ENCODE data around the gene SYK.

Gene SYK

DNA sequence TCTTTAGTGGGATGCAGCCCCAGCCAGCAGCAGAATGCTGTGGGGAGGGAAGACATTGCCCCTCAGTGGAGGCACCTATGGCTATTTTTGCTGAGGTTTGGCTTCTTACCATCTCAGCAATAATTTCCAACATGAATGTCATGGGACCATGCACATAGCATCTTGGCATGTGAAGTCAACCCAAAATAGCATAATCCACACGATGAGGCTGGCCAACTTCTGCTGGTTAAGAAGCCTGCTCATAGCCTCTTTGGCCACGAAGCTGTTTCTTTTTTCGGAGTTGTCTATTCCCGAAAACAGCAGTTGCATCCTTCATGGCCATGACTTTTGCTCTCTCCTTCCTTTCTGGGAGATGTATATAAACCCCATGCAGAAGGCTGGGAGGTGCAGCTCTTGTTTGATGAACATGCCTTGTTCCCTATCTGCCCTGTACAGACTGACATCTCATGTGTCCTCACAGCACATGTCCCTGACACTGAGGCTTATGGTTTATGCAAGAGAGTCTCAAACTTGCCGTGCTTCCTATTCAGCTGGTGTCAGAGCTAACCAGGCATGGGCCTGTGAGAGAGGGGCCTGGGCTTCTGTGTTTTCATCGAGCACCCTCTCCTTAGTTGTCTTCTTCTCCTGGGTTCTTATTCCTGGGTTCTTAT lies 45.3 kb downstream of the SYK start:
- in situ Hi-C loops (cut with HindIII; ENCODE audit: low sequenced_read_pairs): no loop called here

DNA sequence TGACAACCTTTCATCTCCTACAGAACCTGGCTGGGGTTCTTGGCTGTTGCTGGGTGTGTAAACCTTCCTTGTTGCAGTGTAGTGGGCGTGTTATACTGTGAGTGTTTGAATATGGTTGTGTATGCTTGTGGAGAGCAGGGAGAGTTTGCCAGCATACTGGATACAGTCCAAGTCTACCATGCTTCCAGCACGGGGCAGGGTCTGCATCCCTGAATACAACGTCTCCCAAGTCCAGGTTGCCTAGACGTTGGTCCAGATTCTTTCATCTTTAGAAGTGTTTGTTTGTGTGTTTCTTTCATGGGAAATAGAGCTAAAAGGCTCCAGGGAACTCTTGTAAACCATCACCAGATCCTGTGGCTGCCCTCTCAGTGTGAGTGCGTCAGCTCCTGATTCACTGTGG lies 46.4 kb downstream of the SYK start:
- in situ Hi-C loops (cut with HindIII; ENCODE audit: low sequenced_read_pairs): no loop called here

DNA sequence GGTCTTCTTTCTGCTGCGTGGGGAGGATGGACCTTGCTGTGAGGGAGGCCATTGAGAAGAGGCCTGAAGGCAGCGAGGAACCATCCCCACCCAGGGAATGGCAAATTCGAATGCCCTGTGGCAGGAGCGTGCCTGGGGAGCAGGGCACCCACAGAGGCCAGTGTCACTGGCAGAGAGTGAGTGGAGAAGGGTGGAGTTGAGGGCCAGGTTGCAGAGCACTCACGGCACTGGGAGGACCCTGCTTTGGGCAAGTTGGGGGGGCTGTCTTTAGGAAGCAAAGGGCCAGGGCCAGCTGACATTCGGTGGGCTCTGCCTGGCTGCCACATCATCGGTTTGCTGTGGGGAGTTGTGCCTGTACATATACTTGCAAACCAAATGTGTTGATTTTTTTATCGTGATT lies 47.2 kb downstream of the SYK start:
- in situ Hi-C loops (cut with HindIII; ENCODE audit: low sequenced_read_pairs): no loop called here

DNA sequence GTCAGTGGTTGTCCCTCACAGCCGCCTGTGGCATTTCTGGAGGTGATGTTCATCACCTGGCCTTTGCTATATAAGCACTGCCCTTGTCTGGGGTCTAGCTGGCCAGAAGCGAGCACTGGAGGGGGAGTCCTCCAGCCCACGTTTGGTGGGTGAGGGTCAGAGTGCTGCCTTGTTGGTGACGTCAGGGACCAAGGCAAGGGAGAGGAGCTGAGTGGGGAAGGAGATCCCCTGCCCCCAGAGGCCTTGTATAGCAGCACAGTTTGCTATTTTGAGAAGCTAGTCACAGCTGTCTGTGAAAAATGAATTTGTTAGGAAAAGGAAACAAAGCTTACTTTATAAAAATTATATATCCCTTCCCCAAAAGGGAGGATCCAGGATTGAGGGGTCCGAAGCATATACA lies 49.8 kb downstream of the SYK start:
- in situ Hi-C loops (cut with HindIII; ENCODE audit: low sequenced_read_pairs): no loop called here

DNA sequence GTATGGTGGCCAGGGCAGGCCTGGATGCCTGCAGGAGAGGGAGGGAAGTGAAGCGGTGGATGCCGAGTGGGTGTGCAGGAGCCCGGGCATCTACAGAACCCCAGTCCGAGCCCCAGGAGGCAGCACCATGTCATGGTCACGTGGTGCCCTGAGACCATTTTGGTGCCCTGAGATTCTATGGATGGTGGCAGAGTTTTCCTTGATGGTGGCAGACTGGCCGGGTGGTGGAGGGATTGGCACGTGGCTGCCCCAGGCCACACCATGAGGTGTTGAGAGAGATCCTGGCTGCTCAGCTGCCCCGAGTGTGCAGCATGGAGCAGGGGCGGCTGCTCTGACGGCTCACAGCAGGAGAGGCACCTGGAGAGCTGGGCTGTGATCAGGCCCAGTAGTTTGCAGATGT lies 52.3 kb downstream of the SYK start:
- in situ Hi-C loops (cut with HindIII; ENCODE audit: low sequenced_read_pairs): no loop called here

DNA sequence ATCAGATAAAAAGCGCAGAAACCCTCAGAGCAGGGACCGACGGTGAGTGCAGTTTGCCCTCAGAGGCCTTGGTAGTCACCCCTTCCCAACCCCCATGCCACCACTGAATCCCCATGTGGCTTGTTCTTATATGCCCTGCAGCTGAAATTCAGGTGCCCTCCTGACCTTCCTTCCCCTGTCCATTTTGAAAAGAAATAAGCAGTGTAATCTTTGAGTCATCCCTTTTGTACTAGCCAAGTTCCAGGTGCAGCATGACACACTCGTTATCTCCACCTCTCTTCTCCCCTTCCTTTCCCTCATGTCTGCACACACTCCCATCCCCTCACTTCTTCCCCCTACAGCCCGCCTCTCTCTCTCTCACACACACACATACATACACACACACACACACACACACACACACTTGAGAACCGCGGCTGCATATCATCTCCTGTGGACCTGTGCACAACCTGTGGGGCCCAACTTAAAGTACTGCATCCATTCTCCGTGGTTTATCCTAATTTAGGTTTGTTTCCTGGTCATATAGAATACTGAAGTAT lies 53.1 kb downstream of the SYK start:
- in situ Hi-C loops (cut with HindIII; ENCODE audit: low sequenced_read_pairs): no loop called here

DNA sequence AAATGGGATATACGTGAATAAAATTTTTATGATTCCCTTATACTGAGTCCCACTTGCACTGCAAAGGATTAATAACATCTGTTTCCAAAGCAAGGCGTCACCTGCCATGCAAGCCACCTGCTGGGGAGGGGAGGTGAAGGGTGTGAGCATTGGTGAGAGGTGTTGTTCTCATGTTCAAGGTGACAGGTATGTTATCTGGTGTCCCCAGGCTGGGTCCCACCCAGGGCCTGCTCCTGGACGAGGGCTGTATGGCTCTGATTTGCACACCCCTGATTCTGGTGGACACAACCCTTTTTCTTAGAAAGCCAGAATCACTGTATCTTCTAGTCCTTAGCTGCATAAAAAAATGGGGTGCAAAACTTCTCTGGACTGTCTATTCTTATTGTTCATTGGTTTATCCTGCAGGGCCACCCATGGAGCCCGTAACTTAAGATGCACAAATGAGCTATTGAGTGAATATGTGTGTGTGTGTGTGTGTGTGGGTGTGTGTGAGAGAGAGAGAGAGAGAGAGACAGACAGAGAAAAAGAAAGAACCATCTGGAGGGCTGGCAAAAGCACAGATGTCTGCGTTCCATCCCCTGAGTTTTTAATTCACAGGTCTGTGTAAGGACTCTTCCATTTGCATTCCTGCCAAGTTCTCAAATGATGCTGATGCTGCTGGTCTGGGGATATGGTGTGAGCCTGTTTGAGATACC lies 53.7 kb downstream of the SYK start:
- in situ Hi-C loops (cut with HindIII; ENCODE audit: low sequenced_read_pairs): no loop called here

DNA sequence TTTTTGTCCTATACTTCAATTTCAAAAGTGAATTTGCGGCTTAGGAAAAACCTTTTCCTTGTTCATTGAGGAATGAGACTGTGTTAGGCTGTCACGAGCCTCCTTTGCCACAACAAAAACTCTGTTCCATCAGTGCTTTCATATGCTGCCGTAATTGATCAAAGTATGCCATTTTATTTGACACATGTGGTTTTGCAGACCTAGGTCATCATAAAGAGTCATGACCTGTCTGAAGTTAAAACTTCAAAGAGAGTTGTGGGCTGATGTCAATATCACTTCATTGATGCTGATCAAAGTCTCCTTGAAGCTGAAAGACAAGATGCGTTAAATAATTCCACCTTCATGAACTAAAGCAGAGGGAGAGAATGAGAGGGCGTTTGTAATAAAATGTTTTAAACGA lies 55.5 kb downstream of the SYK start:
- in situ Hi-C loops (cut with HindIII; ENCODE audit: low sequenced_read_pairs): no loop called here

DNA sequence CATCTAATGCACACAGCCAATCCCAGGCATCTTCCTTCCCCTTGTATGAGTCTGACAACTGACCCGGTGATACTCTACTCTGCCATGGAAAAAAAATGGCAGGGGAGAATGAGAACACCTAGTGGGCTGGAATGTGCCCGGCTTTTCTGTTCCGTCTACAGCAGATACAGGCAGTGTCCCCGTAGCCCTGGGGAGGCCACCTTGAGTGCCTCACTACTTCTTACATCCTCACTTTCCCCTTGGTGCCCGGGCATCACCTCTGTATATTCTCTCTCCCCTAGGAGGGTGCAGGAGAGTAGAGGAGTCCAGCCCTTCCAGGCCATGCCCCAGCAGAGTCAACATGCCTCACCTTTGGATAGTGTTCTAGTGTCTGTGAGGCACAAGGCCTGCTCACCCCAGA lies 56.2 kb downstream of the SYK start:
- in situ Hi-C loops (cut with HindIII; ENCODE audit: low sequenced_read_pairs): no loop called here

DNA sequence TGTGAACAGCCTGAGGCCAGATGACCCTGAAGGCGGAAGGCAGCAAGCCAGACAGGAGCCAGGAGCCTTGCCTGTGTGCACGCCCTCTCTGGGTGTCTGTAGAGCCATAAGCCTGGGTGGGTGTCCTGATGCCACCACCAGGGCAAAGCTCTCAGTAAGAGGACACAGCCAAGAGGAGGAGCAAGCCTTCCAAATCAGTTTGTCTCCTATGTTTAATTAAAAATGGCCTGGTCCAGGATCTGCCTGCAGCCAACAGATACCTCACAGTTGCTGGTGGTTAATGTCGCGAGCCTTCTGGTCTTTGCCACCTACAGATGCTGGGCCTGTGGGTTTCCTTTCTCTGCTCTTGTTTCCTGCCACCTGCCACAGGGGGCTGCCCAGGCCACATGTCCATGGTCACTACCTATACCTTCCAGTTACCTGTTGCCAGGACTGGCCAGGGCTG lies 56.9 kb downstream of the SYK start:
- in situ Hi-C loops (cut with HindIII; ENCODE audit: low sequenced_read_pairs): no loop called here

DNA sequence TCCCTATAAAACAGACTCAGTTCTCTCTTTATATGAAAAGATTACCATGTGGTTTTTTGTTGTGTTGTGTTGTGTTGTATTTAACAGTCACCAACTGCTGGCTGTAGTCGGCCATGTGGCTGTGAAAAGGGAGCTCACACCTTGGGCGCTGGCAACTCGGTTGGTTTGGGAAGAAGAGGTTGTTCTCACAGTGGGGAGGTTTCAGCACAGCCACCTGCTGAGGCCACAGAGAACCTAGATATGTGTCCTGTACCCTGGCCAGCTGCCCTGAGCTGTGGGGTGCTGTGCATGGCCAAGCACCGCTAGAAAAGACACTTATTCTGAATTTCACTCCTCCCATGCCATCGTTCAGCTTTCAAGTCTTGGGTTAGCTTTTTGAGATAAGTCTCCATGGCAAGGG lies 58.8 kb downstream of the SYK start:
- in situ Hi-C loops (cut with HindIII; ENCODE audit: low sequenced_read_pairs): no loop called here

DNA sequence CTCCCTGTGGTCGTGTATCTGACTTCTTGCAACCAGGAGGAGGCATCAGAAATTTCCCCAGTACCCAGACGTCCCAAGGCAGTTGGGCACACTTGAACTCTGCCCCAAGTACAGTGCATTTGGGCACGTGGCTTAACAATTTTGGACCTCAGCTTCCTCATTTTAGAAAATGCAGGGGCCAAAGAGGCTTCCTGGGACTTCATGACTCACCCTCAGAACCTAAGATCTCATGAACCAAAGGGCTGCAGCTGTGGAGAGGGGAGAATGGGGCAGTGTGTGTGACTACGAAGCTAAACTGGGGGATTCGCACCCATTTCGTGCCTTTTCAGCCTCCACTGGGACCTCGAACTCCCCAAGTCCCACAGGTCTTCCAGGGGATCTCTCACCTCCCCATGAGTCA lies 59.2 kb downstream of the SYK start:
- in situ Hi-C loops (cut with HindIII; ENCODE audit: low sequenced_read_pairs): no loop called here

DNA sequence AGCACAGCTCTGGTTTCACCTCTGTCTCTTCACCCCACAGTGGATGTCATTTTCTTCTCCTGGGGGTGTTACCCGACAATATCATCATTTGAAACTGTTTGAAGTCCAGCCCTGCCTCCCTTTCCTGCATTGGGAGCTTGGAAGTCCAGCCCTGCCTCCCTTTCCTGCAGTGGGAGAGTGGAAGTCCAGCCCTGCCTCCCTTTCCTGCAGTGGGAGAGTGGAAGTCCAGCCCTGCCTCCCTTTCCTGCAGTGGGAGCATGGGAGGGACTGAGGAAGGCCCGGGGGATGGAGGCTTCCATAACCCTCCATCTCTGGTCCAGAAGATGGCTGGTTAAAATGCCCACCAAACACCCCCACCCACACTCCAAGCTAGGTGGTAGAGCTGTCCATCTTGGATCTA lies 59.8 kb downstream of the SYK start:
- in situ Hi-C loops (cut with HindIII; ENCODE audit: low sequenced_read_pairs): no loop called here

DNA sequence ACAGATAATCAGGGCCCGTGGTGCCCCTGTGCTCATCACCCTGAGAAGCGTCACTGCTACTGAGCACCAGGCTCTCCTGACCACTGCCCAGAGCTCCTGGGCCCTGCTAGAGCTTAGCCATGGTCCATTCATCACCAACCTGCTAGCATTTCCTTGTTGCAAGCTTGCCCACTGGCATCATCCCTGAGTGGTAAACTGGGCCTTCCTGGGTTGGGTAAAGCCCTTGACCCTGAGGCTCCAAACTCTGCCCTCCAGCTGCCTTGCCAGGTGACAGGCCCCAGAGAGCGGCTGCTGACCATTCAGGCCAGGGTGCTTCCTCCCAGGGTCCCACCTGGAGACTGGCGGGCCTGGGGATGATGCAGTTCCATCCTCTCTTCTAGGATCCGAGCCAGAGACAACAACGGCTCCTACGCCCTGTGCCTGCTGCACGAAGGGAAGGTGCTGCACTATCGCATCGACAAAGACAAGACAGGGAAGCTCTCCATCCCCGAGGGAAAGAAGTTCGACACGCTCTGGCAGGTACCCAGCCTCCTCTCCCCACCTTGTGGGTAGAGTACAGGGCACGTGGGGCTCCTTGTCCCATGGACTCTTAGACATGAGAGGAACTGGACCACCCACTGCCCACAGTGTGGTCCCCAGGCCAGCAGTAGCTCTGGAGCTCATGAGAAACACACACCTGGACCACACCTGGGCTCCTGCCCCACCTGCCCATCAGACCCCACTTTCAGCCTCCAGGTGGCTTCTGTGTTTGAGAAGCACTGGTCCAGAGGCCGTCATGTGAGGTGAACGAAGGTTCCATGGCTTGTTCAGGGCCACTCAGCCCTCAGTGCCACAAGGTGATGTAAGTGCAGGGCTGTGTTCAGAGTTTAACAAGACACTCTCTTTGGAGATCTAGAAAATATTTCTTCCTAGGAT lies 60.5 kb downstream of the SYK start:
- in situ Hi-C loops (cut with HindIII; ENCODE audit: low sequenced_read_pairs): no loop called here

DNA sequence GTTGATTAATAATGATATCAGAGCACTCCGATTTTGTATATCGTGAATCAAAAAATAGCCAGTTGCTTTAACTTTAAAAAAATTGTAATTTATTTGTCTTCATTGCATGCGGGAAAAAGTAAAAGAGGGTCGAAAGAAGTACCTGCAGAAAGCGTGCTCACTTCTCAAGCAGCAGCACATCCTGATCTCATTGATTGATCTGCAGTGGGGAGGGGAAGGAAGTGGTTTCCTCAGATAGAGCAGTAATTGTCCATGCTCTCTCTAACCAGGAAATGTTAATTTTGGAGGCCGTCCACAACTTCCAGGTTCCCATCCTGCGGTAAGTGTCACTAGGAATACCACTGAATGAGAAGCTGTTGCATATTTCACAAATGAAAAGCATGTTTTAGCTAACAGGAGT lies 63.2 kb downstream of the SYK start:
- in situ Hi-C loops (cut with HindIII; ENCODE audit: low sequenced_read_pairs): no loop called here

DNA sequence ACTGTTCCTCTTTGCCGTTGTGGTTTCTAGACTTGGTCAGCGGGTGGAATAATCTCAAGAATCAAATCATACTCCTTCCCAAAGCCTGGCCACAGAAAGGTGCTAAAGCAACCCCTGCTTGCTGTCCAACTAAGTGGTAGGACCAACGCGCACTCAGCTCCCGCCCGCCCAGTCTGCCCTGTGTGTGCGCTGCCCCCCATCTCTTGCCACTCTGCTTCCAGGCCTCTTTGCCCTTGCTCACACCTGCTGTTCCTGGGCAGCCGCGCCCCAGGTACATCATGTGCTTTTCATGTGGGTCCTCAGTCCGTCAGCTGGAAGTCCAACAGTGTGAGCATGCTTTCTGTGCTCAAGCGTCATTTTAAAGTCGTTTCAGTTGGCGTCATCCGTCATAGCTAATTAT lies 65.5 kb downstream of the SYK start:
- in situ Hi-C loops (cut with HindIII; ENCODE audit: low sequenced_read_pairs): no loop called here

DNA sequence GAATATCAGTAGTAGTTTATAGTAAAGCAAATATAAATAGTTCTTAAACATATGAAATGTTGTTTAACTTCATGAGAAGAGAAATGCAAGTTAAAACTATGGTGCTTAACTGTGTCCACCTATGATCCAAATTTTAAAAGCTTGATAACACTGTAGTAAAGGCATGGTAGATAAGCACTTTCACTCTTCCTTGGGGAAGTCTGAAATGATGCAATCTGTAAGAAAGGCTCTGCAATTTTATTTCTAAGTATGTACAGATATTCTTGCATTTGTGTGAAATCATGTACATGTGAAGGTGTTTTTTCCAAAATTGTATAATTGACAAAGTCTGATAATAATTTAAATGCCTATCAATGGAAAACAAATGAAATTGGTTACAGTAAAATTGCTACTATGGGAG lies 66.9 kb downstream of the SYK start:
- in situ Hi-C loops (cut with HindIII; ENCODE audit: low sequenced_read_pairs): no loop called here

DNA sequence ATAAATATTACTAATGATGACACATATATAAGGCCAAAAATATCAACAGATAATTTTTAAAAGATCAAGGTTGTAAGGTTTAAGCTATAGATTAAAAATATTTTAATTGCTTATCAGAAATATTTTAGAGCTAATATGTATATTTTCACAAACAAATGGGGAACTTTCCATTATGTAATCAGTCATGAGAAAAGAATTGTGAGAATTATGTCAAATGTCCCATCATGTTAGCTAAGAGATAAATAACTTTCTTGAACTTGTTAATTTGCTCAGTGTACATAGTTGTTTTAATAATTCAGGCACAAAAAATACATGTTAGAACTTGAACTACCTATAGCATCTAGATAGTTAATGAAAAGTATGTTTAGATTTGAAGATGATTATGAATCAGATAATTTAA lies 67.7 kb downstream of the SYK start:
- in situ Hi-C loops (cut with HindIII; ENCODE audit: low sequenced_read_pairs): no loop called here

DNA sequence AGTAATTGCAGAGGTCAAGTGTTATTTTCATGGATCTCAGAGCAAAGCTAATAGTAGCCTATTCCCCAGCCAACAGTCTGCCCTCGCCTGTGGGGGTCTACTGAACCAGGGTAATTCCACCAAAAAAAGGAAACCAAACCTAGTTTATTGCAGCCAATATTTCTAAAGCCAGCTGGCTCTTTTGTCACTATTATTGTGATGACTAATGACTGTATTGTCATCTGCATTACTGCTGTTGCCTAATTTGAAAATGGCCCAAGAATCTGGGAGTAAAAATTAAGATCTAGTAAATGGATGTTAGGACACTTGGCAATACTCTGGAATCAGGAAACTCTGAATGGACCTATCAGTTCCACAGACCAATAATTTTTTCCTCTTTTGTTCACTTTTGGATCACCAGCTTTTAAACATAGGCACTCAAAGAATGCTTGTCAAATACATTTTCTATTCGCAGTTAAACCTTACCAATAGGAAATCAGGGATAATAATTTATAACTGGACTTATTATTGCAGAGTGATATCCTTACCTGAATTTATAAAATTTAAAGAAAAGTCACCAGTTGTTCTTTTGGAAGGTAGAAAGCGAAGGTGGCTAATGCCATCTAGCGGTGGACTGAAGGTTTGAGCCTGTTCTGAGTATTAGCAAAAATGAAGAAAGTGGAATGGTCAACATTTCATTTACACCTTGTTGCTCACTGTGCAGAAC lies 69.2 kb downstream of the SYK start:
- in situ Hi-C loops (cut with HindIII; ENCODE audit: low sequenced_read_pairs): no loop called here

DNA sequence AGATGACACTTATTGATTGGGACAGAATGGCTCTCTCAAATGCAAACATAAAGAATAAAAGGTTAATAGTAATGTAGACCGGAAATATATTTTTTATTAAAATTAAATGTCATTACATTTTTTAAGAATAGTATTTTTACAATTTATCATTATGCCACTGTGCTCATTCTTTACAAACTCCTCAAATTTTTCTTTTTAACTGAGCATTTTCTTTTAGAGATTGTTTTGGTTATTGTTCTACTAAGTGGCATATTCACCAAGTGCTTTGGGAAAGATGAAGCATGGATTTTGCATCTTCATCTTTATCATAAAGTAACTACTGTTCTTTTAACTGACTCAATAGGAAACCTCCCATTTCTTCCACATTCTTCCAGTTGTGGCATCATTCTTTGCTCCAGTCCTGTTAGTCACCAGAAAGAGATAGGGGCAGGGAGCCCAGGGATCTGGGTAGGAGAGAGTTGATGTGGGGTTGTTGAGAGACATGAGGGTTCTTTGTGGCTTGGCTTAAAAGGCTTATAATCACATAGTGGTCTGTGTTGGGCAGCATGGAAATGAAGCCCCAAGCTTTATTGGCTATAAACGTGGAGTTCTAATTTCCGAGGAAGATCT lies 69.8 kb downstream of the SYK start:
- in situ Hi-C loops (cut with HindIII; ENCODE audit: low sequenced_read_pairs): no loop called here
